Tibial nerve (tissue), 4 donors: ENCODE measurements around the gene DOCK1. TPM values are rescaled to one million over a fixed set of nuclear protein-coding genes. Genes with fewer than 3 reads are reported as not detected.

ENCODE experiments used
- DNase-seq, 2 donors: peaks; one replicate each; pipeline ENCODE4 v3.0.0-alpha.2; 2019; ENCODE audit warnings: low spot score in 2 of 2
- H3K27ac ChIP-seq, 4 donors: fragments of 200-600 bp; sonication (generic) in 3 of 4; one replicate each; pipeline ENCODE4 v1.5.1; 2017 to 2019; ENCODE audit warnings: mild to moderate bottlenecking in 1 of 4
- H3K27me3 ChIP-seq, 2 donors: fragments of 200-600 bp; sonication (generic) in 1 of 2; one replicate each; pipeline versions ENCODE4 v1.5.1 to v1.6.0; 2017 to 2019
- H3K36me3 ChIP-seq, 3 donors: fragments of 200-600 bp; sonication (generic); one replicate each; pipeline ENCODE4 v1.5.1; 2018 to 2019
- H3K4me1 ChIP-seq, 4 donors: fragments of 200-600 bp; sonication (generic) in 3 of 4; one replicate each; pipeline ENCODE4 v1.5.1; 2017 to 2019
- H3K4me3 ChIP-seq, 4 donors: fragments of 200-600 bp; sonication (generic) in 3 of 4; one replicate each; pipeline ENCODE4 v1.5.1; 2017 to 2019; ENCODE audit warnings: mild to moderate bottlenecking in 1 of 4, moderate library complexity in 1 of 4
- H3K9me3 ChIP-seq, 4 donors: fragments of 200-600 bp; sonication (generic) in 3 of 4; one replicate each; pipeline ENCODE4 v1.5.1; 2017 to 2019
- EP300 ChIP-seq, 2 donors: sonication (generic); formaldehyde crosslinking; IDR thresholded peaks; one replicate each; pipeline ENCODE4 v1.6.1; 2017; ENCODE audit warnings: antibody characterized with exemption in 2 of 2, mild to moderate bottlenecking in 1 of 2
- POLR2A ChIP-seq, 2 donors: fragments of 450-650 bp; IDR thresholded peaks; one replicate each; pipeline ENCODE4 v1.6.1; 2017; ENCODE audit warnings: antibody characterized with exemption in 2 of 2, mild to moderate bottlenecking in 2 of 2, moderate library complexity in 2 of 2
- WGBS, 2 donors: methylation state at CpG; one replicate each; pipeline ENCODE4 v1.1.5; 2018; 5-methylcytosine and 5-hydroxymethylcytosine counted together
- total RNA-seq, 4 donors: library from RNA; depleted of rRNA; stranded (reverse); fragments of >200 nt; gene quantifications; one replicate each; pipeline ENCODE4 v1.1.0, GENCODE V29; 2016
- TF ChIP-seq, protein P1 (sequence below), 5 experiments: fragments of 200-600 bp in 3 of 5; fragments of 450-650 bp in 2 of 5; sonication (generic) in 3 of 5; IDR thresholded peaks; one replicate each; pipeline ENCODE4 v1.5.1; 2016 to 2019; ENCODE audit warnings: antibody characterized with exemption in 5 of 5, mild to moderate bottlenecking in 3 of 5, moderate library complexity in 2 of 5

DOCK1 gene
- total RNA-seq, 4 donors from 2014 or later: 57.3 to 76.7 (median 63.7) TPM

GRCh38 chr10:127052001-127052400 lies 146.8 kb downstream of the DOCK1 start:
- WGBS, 2 donors: 83 to 84% methylated on average over 9 of the region's 9 CpGs
- no peak overlapping the region for H3K27ac ChIP-seq
- no peak overlapping the region for H3K4me3 ChIP-seq
- no peak for DNase-seq
- no peak for TF ChIP-seq POLR2A (IDR thresholded peaks at IDR 0.05)
- TF ChIP-seq, protein P1, sequence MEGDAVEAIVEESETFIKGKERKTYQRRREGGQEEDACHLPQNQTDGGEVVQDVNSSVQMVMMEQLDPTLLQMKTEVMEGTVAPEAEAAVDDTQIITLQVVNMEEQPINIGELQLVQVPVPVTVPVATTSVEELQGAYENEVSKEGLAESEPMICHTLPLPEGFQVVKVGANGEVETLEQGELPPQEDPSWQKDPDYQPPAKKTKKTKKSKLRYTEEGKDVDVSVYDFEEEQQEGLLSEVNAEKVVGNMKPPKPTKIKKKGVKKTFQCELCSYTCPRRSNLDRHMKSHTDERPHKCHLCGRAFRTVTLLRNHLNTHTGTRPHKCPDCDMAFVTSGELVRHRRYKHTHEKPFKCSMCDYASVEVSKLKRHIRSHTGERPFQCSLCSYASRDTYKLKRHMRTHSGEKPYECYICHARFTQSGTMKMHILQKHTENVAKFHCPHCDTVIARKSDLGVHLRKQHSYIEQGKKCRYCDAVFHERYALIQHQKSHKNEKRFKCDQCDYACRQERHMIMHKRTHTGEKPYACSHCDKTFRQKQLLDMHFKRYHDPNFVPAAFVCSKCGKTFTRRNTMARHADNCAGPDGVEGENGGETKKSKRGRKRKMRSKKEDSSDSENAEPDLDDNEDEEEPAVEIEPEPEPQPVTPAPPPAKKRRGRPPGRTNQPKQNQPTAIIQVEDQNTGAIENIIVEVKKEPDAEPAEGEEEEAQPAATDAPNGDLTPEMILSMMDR (IDR thresholded peaks at IDR 0.05): no peak
- no peak for TF ChIP-seq EP300 (IDR thresholded peaks at IDR 0.05)
- H3K36me3 ChIP-seq: peaks cover 0 to 50% (median 4%) of the 10 kb centered on the region in 3 donors
- no peaks in the 10 kb centered on the region for H3K27me3 ChIP-seq
- peaks cover 0 to 4% (median 0%) of the 10 kb centered on the region in 4 donors for H3K9me3 ChIP-seq
- peaks cover 0 to 12% (median 0%) of the 10 kb centered on the region in 4 donors for H3K4me1 ChIP-seq

- Histone ChIP-seq H3K9me3 (peaks cover 0 to 33% (median 6%) of the 10 kb centered on the region in 4 donors), H3K36me3 (peaks cover 0 to 83% (median 4%) of the 10 kb centered on the region in 3 donors), H3K4me1 (no peaks in the 10 kb centered on the region), H3K27ac (no peak overlapping the region), H3K27me3 (no peaks in the 10 kb centered on the region), H3K4me3 (no peak overlapping the region)
- TF ChIP-seq, protein P1 (IDR thresholded peaks at IDR 0.05): no peak
- TF ChIP-seq POLR2A (IDR thresholded peaks at IDR 0.05): no peak
- no peak for TF ChIP-seq EP300 (IDR thresholded peaks at IDR 0.05)
- DNase-seq: no peak
Measured at GRCh38 chr10:127055263-127055662, 150.0 kb downstream of the DOCK1 start.

DNA sequence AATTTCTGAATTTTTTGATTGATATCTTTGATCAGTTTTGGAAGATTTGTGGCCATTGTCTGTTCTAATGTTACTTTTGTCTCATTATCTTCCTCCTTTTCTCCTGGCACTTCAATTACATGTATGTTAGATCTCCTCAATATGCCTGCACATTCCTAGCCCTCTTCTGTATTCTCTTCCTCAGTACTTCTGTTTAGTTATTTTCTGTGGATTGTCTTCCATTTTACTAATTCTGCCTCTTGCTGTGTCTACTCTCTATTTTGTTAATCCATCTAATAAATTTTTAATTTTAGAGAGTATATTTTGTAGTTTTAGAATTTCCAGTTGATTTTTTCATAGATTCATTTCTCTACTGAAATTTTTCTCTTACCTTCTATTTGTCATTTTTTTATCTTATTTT lies 154.1 kb downstream of the DOCK1 start:
- Histone ChIP-seq H3K36me3 (peaks cover 0 to 98% (median under 1%) of the 10 kb centered on the region in 3 donors), H3K9me3 (peaks cover 0 to 33% (median 6%) of the 10 kb centered on the region in 4 donors), H3K27me3 (no peaks in the 10 kb centered on the region), H3K4me3 (no peak overlapping the region), H3K27ac (no peak overlapping the region), H3K4me1 (no peaks in the 10 kb centered on the region)
- no peak for DNase-seq
- TF ChIP-seq, protein P1 (IDR thresholded peaks at IDR 0.05): no peak
- no peak for TF ChIP-seq POLR2A (IDR thresholded peaks at IDR 0.05)
- TF ChIP-seq EP300 (IDR thresholded peaks at IDR 0.05): no peak

- no peaks in the 10 kb centered on the region for H3K27me3 ChIP-seq
- H3K4me1 ChIP-seq: no peaks in the 10 kb centered on the region
- H3K36me3 ChIP-seq: peaks cover 0 to 98% (median 0%) of the 10 kb centered on the region in 3 donors
- H3K27ac ChIP-seq: no peak overlapping the region
- H3K9me3 ChIP-seq: peaks cover 0 to 14% (median 6%) of the 10 kb centered on the region in 4 donors
- WGBS, 2 donors: 89 to 93% methylated on average over 9 of the region's 9 CpGs
- no peak overlapping the region for H3K4me3 ChIP-seq
- TF ChIP-seq EP300 (IDR thresholded peaks at IDR 0.05): no peak
- TF ChIP-seq POLR2A (IDR thresholded peaks at IDR 0.05): no peak
- TF ChIP-seq, protein P1 (IDR thresholded peaks at IDR 0.05): no peak
- DNase-seq: no peak
Measured at GRCh38 chr10:127063762-127064161, 158.5 kb downstream of the DOCK1 start.

- Histone ChIP-seq H3K4me1 (no peaks in the 10 kb centered on the region), H3K27ac (no peak overlapping the region), H3K4me3 (no peak overlapping the region), H3K27me3 (no peaks in the 10 kb centered on the region), H3K9me3 (peaks cover 0 to 7% (median 2%) of the 10 kb centered on the region in 4 donors), H3K36me3 (peaks cover 0 to 98% (median 0%) of the 10 kb centered on the region in 3 donors)
- TF ChIP-seq POLR2A (IDR thresholded peaks at IDR 0.05) (no peak), EP300 (IDR thresholded peaks at IDR 0.05) (no peak)
- TF ChIP-seq, protein P1 (IDR thresholded peaks at IDR 0.05): no peak
- 91 to 92% methylated on average over 14 of the region's 14 CpGs for WGBS, 2 donors
- no peak for DNase-seq
Measured at GRCh38 chr10:127064474-127064873, 159.2 kb downstream of the DOCK1 start.
